ENCODE data around the gene FBN2. TPM values are rescaled to one million over a fixed set of nuclear protein-coding genes. Genes with fewer than 3 reads are reported as not detected.
"Not testable (repeated sequence)": the region's sequence is repeated elsewhere in the genome, so short reads cannot be mapped to it uniquely, and the experiment has no call there.

FBN2 gene
- total RNA-seq, 2 experiments from 2014 or later: 0.11 TPM; not detected in 1

- ATAC-seq (ENCODE audit: low read depth); H3K27me3 Mint-ChIP-seq: not testable (repeated sequence)
Measured at GRCh38 chr5:128457147-128457915, 80.7 kb downstream of the FBN2 start.

GRCh38 chr5:128455841-128456361 lies 82.1 kb downstream of the FBN2 start:
- Mint-ChIP-seq H3K36me3 (no peaks in the 10 kb centered on the region), H3K9me3 (peaks cover 5% of the 10 kb centered on the region), H3K27me3 (no peaks in the 10 kb centered on the region), H3K4me1 (no peaks in the 10 kb centered on the region), H3K4me3 (no peak overlapping the region), H3K27ac (no peak overlapping the region)
- DNase-seq: no peak
- POLR2A ChIA-PET: no interaction called here
- ATAC-seq (ENCODE audit: low read depth): no peak

More at GRCh38 chr5:128457147-128457915, 80.7 kb downstream of the FBN2 start:
- POLR2A ChIA-PET, H3K36me3 Mint-ChIP-seq, H3K4me3 Mint-ChIP-seq, H3K27ac Mint-ChIP-seq, H3K4me1 Mint-ChIP-seq, H3K9me3 Mint-ChIP-seq, DNase-seq: not testable (repeated sequence)

GRCh38 chr5:128453121-128453520 lies 84.9 kb downstream of the FBN2 start:
- Mint-ChIP-seq H3K9me3 (peaks cover 4% of the 10 kb centered on the region), H3K4me1 (no peaks in the 10 kb centered on the region), H3K36me3 (no peaks in the 10 kb centered on the region), H3K4me3 (no peak overlapping the region), H3K27me3 (no peaks in the 10 kb centered on the region), H3K27ac (no peak overlapping the region)
- ATAC-seq (ENCODE audit: low read depth) (no peak), DNase-seq (no peak)
- POLR2A ChIA-PET: no interaction called here

GRCh38 chr5:128447224-128447623 lies 90.8 kb downstream of the FBN2 start:
- H3K4me1 Mint-ChIP-seq; H3K36me3 Mint-ChIP-seq; H3K27ac Mint-ChIP-seq; H3K4me3 Mint-ChIP-seq; ATAC-seq (ENCODE audit: low read depth); DNase-seq; POLR2A ChIA-PET; H3K27me3 Mint-ChIP-seq: not testable (repeated sequence)
- peaks cover 12% of the 10 kb centered on the region for H3K9me3 Mint-ChIP-seq

GRCh38 chr5:128441941-128442350 lies 96.1 kb downstream of the FBN2 start:
- Mint-ChIP-seq H3K36me3 (no peaks in the 10 kb centered on the region), H3K27ac (no peak overlapping the region), H3K4me3 (no peak overlapping the region), H3K4me1 (no peaks in the 10 kb centered on the region), H3K27me3 (no peaks in the 10 kb centered on the region), H3K9me3 (peaks cover 2% of the 10 kb centered on the region)
- ATAC-seq (ENCODE audit: low read depth): no peak
- POLR2A ChIA-PET: no interaction called here
- DNase-seq: no peak

- H3K4me3 Mint-ChIP-seq: no peak overlapping the region
- POLR2A ChIA-PET: no interaction called here
- H3K27ac Mint-ChIP-seq: no peak overlapping the region
- H3K27me3 Mint-ChIP-seq: no peaks in the 10 kb centered on the region
- no peaks in the 10 kb centered on the region for H3K9me3 Mint-ChIP-seq
- H3K36me3 Mint-ChIP-seq: no peaks in the 10 kb centered on the region
- ATAC-seq (ENCODE audit: low read depth) (no peak), DNase-seq (no peak)
- H3K4me1 Mint-ChIP-seq: no peaks in the 10 kb centered on the region
Measured at GRCh38 chr5:128441165-128441564, 96.9 kb downstream of the FBN2 start.

- H3K4me3 Mint-ChIP-seq: no peak overlapping the region
- no peak for ATAC-seq (ENCODE audit: low read depth)
- no peaks in the 10 kb centered on the region for H3K9me3 Mint-ChIP-seq
- no peaks in the 10 kb centered on the region for H3K27me3 Mint-ChIP-seq
- H3K36me3 Mint-ChIP-seq: no peaks in the 10 kb centered on the region
- no peak overlapping the region for H3K27ac Mint-ChIP-seq
- DNase-seq: no peak
- POLR2A ChIA-PET: no interaction called here
- H3K4me1 Mint-ChIP-seq: no peaks in the 10 kb centered on the region
Measured at GRCh38 chr5:128436749-128437188, 101.3 kb downstream of the FBN2 start.

- Mint-ChIP-seq H3K27ac (no peak overlapping the region), H3K36me3 (no peaks in the 10 kb centered on the region), H3K4me3 (no peak overlapping the region), H3K4me1 (no peaks in the 10 kb centered on the region), H3K9me3 (no peaks in the 10 kb centered on the region), H3K27me3 (no peaks in the 10 kb centered on the region)
- DNase-seq (no peak), ATAC-seq (ENCODE audit: low read depth) (no peak)
- POLR2A ChIA-PET: no interaction called here
Measured at GRCh38 chr5:128435861-128436260, 102.2 kb downstream of the FBN2 start.

GRCh38 chr5:128434993-128435392 lies 103.1 kb downstream of the FBN2 start:
- DNase-seq: no peak
- Mint-ChIP-seq H3K4me1 (no peaks in the 10 kb centered on the region), H3K36me3 (no peaks in the 10 kb centered on the region), H3K4me3 (no peak overlapping the region), H3K27me3 (no peaks in the 10 kb centered on the region), H3K9me3 (no peaks in the 10 kb centered on the region), H3K27ac (no peak overlapping the region)
- ATAC-seq (ENCODE audit: low read depth): no peak
- POLR2A ChIA-PET: no interaction called here

- Mint-ChIP-seq H3K27ac (no peak overlapping the region), H3K4me1 (no peaks in the 10 kb centered on the region), H3K27me3 (no peaks in the 10 kb centered on the region), H3K36me3 (no peaks in the 10 kb centered on the region), H3K9me3 (no peaks in the 10 kb centered on the region), H3K4me3 (no peak overlapping the region)
- POLR2A ChIA-PET: no interaction called here
- DNase-seq: no peak
- ATAC-seq (ENCODE audit: low read depth): no peak
Measured at GRCh38 chr5:128432913-128433440, 105.1 kb downstream of the FBN2 start.

GRCh38 chr5:128427921-128428320 lies 110.1 kb downstream of the FBN2 start:
- no peak for DNase-seq
- Mint-ChIP-seq H3K4me3 (no peak overlapping the region), H3K9me3 (no peaks in the 10 kb centered on the region), H3K36me3 (no peaks in the 10 kb centered on the region), H3K27ac (no peak overlapping the region), H3K27me3 (no peaks in the 10 kb centered on the region), H3K4me1 (no peaks in the 10 kb centered on the region)
- no peak for ATAC-seq (ENCODE audit: low read depth)
- POLR2A ChIA-PET: no interaction called here

GRCh38 chr5:128426090-128426534 lies 111.9 kb downstream of the FBN2 start:
- Mint-ChIP-seq H3K27ac (no peak overlapping the region), H3K9me3 (no peaks in the 10 kb centered on the region), H3K4me3 (no peak overlapping the region), H3K4me1 (no peaks in the 10 kb centered on the region), H3K27me3 (no peaks in the 10 kb centered on the region), H3K36me3 (no peaks in the 10 kb centered on the region)
- POLR2A ChIA-PET: no interaction called here
- no peak for ATAC-seq (ENCODE audit: low read depth)
- DNase-seq: no peak

- no peaks in the 10 kb centered on the region for H3K27me3 Mint-ChIP-seq
- H3K36me3 Mint-ChIP-seq: no peaks in the 10 kb centered on the region
- no peak overlapping the region for H3K4me3 Mint-ChIP-seq
- DNase-seq: no peak
- H3K27ac Mint-ChIP-seq: no peak overlapping the region
- no peaks in the 10 kb centered on the region for H3K9me3 Mint-ChIP-seq
- no peaks in the 10 kb centered on the region for H3K4me1 Mint-ChIP-seq
- no peak for ATAC-seq (ENCODE audit: low read depth)
- POLR2A ChIA-PET: no interaction called here
Measured at GRCh38 chr5:128424646-128425045, 113.4 kb downstream of the FBN2 start.

GRCh38 chr5:128422612-128423011 lies 115.4 kb downstream of the FBN2 start:
- no peak for DNase-seq
- no peak for ATAC-seq (ENCODE audit: low read depth)
- H3K27me3 Mint-ChIP-seq: no peaks in the 10 kb centered on the region

More at GRCh38 chr5:128422612-128423011, 115.4 kb downstream of the FBN2 start:
- no peaks in the 10 kb centered on the region for H3K36me3 Mint-ChIP-seq
- no peaks in the 10 kb centered on the region for H3K9me3 Mint-ChIP-seq
- H3K4me3 Mint-ChIP-seq: no peak overlapping the region
- no peak overlapping the region for H3K27ac Mint-ChIP-seq
- no peaks in the 10 kb centered on the region for H3K4me1 Mint-ChIP-seq
- POLR2A ChIA-PET: no interaction called here

Measured in activated naive CD8-positive, alpha-beta T cell treated with anti-CD3 and anti-CD28 coated beads, Interleukin-2, amount 10 ng/mL, durations not matched to agents 7 days and 5 days (primary cell).